HCT116 (cell line): ENCODE results near the gene CEMP1. TPM values are rescaled to one million over a fixed set of nuclear protein-coding genes. Genes with fewer than 3 reads are reported as not detected.

Experiments
- ATAC-seq: fragments of 200-7000 bp; cut with Tn5 transposase; 2 replicates; pipeline ENCODE4 v1.9.1; 2020; ENCODE audit warnings: mild to moderate bottlenecking, moderate library complexity
- BruUV-seq: library from RNA; stranded (reverse); fragments of 400-500 nt; replicated peaks from 2 replicates; lab custom pipeline; 2021; lab: Mats Ljungman, UMichigan
- CTCF ChIA-PET: fragments of 300-600 bp; sonication (Branson Sonifier 250); formaldehyde crosslinking; loops from one replicate; lab custom pipeline; 2021; ENCODE audit warnings: antibody characterized with exemption; lab: Charles Lee
- POLR2A ChIA-PET: fragments of 300-600, 350-600 bp; sonication (Branson Sonifier 250); formaldehyde crosslinking; loops from one replicate; lab custom pipeline; 2021; ENCODE audit warnings: antibody characterized with exemption; lab: Charles Lee
- RAD21 ChIA-PET, 2 experiments: fragments of 300-600 bp; sonication (Branson Sonifier 250); formaldehyde crosslinking; loops; one replicate each; lab custom pipeline; 2023; ENCODE audit warnings: low total read pairs in 2 of 2; ENCODE audit not compliant: uncharacterized antibody in 2 of 2, unreplicated experiment in 2 of 2, low non-redundant PET in 1 of 2; lab: Charles Lee
- DNase-seq: peaks from one replicate; pipeline ENCODE4 v3.0.0-alpha.2; 2010; ENCODE audit warnings: low read depth, low spot score
- H2AFZ ChIP-seq: fragments of 200-600 bp; shearing (Covaris generic), sonication (generic); 2 replicates; pipeline ENCODE4 v1.6.1; 2017; ENCODE audit warnings: low read depth, mixed run types, mixed read lengths, antibody characterized with exemption, low read length; ENCODE audit not compliant: poor library complexity, severe bottlenecking
- H3K27ac ChIP-seq: 2 replicates; pipeline ENCODE4 v1.5.1; 2012; ENCODE audit warnings: low read depth, low read length
- H3K27me3 ChIP-seq: fragments of 200-600 bp; sonication (generic); 2 replicates; pipeline ENCODE4 v1.6.1; 2016; ENCODE audit warnings: mixed run types, low read length, mixed read lengths; ENCODE audit not compliant: insufficient read depth
- H3K36me3 ChIP-seq, 2 experiments: fragments of 200-500 bp in 1 of 2; fragments of 200-600 bp in 1 of 2; sonication (Bioruptor generic) in 1 of 2; sonication (generic) in 1 of 2; 2 replicates each; pipeline versions ENCODE4 v1.5.1 to v1.6.1; 2014 to 2016; ENCODE audit warnings: low read length in 2 of 2, inconsistent platforms in 1 of 2, mixed read lengths in 1 of 2, mixed run types in 1 of 2; ENCODE audit not compliant: insufficient read depth in 2 of 2, control insufficient read depth in 1 of 2
- H3K4me1 ChIP-seq, 2 experiments: fragments of 200-600 bp in 1 of 2; sonication (generic) in 1 of 2; 2 replicates each; pipeline versions ENCODE4 v1.5.1 to v1.6.1; 2012 to 2017; ENCODE audit warnings: low read length in 2 of 2, inconsistent platforms in 1 of 2, mild to moderate bottlenecking in 1 of 2, mixed read lengths in 1 of 2, mixed run types in 1 of 2, moderate library complexity in 1 of 2; ENCODE audit not compliant: insufficient read depth in 2 of 2, control insufficient read depth in 1 of 2
- H3K4me2 ChIP-seq: fragments of 200-600 bp; sonication (generic); 2 replicates; pipeline ENCODE4 v1.6.1; 2017; ENCODE audit warnings: mixed run types, low read length, mixed read lengths
- H3K4me3 ChIP-seq, 2 experiments: fragments of 200-600 bp in 1 of 2; sonication (generic) in 1 of 2; replicated peaks in 1 of 2; 2 replicates each; pipeline ENCODE4 v1.5.1; 2011 to 2016; ENCODE audit warnings: low read length in 2 of 2, control low read depth in 1 of 2, low read depth in 1 of 2, mild to moderate bottlenecking in 1 of 2, mixed read lengths in 1 of 2, mixed run types in 1 of 2
- H3K79me2 ChIP-seq: fragments of 200-600 bp; sonication (generic); 2 replicates; pipeline ENCODE4 v1.6.1; 2017; ENCODE audit warnings: mild to moderate bottlenecking, mixed run types, low read length, moderate library complexity, mixed read lengths; ENCODE audit not compliant: insufficient read depth
- H3K9ac ChIP-seq: fragments of 200-600 bp; sonication (generic); 2 replicates; pipeline ENCODE4 v1.6.1; 2016; ENCODE audit warnings: low read length, mixed read lengths
- H3K9me2 ChIP-seq: fragments of 200-600 bp; sonication (generic), shearing (Covaris generic); 2 replicates; pipeline ENCODE4 v1.6.1; 2017; ENCODE audit warnings: mixed run types, mild to moderate bottlenecking, moderate library complexity; ENCODE audit not compliant: insufficient read depth
- H3K9me3 ChIP-seq, 2 experiments: fragments of 200-500 bp in 1 of 2; fragments of 200-600 bp in 1 of 2; sonication (Bioruptor generic) in 1 of 2; sonication (generic) in 1 of 2; 2 replicates each; pipeline ENCODE4 v1.6.1; 2014 to 2017; ENCODE audit warnings: low read length in 2 of 2, mixed read lengths in 2 of 2, inconsistent platforms in 1 of 2, low read depth in 1 of 2, mild to moderate bottlenecking in 1 of 2, mixed run types in 1 of 2, moderate library complexity in 1 of 2; ENCODE audit not compliant: control insufficient read depth in 1 of 2, insufficient read depth in 1 of 2
- H4K20me1 ChIP-seq: fragments of 200-600 bp; sonication (generic), shearing (Covaris generic); 2 replicates; pipeline ENCODE4 v1.6.1; 2017; ENCODE audit warnings: mixed run types, mild to moderate bottlenecking, moderate library complexity; ENCODE audit not compliant: insufficient read depth
- ATF3 ChIP-seq: IDR thresholded peaks from 2 replicates; pipeline ENCODE4 v1.6.1; 2012
- CBX3 ChIP-seq: IDR thresholded peaks from 2 replicates; pipeline ENCODE4 v1.6.1; 2012; ENCODE audit warnings: low read depth
- ELF1 ChIP-seq: IDR thresholded peaks from 2 replicates; pipeline ENCODE4 v1.6.1; 2012; ENCODE audit warnings: low read depth, borderline replicate concordance
- EZH2 ChIP-seq: fragments of 200-600 bp; sonication (generic); IDR thresholded peaks from 2 replicates; pipeline ENCODE4 v1.6.1; 2017; ENCODE audit warnings: antibody characterized with exemption, mixed run types
- EZH2phosphoT487 ChIP-seq: fragments of 200-600 bp; IDR thresholded peaks from 2 replicates; pipeline ENCODE4 v1.6.1; 2018; ENCODE audit warnings: antibody characterized with exemption, borderline replicate concordance
- FOSL1 ChIP-seq: IDR thresholded peaks from 2 replicates; pipeline ENCODE4 v1.6.1; 2012; ENCODE audit warnings: low read depth
- JUND ChIP-seq: IDR thresholded peaks from 2 replicates; pipeline ENCODE4 v1.6.1; 2012
- MAX ChIP-seq: IDR thresholded peaks from 2 replicates; pipeline ENCODE4 v1.6.1; 2012
- POLR2AphosphoS5 ChIP-seq: IDR thresholded peaks from 2 replicates; pipeline ENCODE4 v1.6.1; 2011; ENCODE audit warnings: mild to moderate bottlenecking, low read depth, low read length, moderate library complexity
- RAD21 ChIP-seq: IDR thresholded peaks from 2 replicates; pipeline ENCODE4 v1.6.1; 2012; ENCODE audit warnings: low read depth, mild to moderate bottlenecking
- SIN3A ChIP-seq: IDR thresholded peaks from 2 replicates; pipeline ENCODE4 v1.6.1; 2012; ENCODE audit warnings: low read depth
- SRF ChIP-seq: IDR thresholded peaks from 2 replicates; pipeline ENCODE4 v1.6.1; 2012; ENCODE audit warnings: low read depth
- TCF7L2 ChIP-seq: IDR thresholded peaks from 2 replicates; pipeline ENCODE4 v1.7.0; 2011; ENCODE audit warnings: borderline replicate concordance, inconsistent platforms; ENCODE audit not compliant: insufficient read depth, insufficient read length; ENCODE audit errors: extremely low read depth
- YY1 ChIP-seq: IDR thresholded peaks from 2 replicates; pipeline ENCODE4 v1.6.1; 2011; ENCODE audit warnings: low read length, low read depth, moderate library complexity, mild to moderate bottlenecking; ENCODE audit not compliant: insufficient replicate concordance; ENCODE audit errors: extremely low read depth
- ZFX ChIP-seq: fragments of 450-650 bp; IDR thresholded peaks from 2 replicates; pipeline ENCODE4 v1.6.1; 2017
- ZNF274 ChIP-seq: fragments of 200-500 bp; sonication (Bioruptor generic); IDR thresholded peaks from 2 replicates; pipeline ENCODE4 v1.6.1; 2014; ENCODE audit warnings: mild to moderate bottlenecking, low read depth, low read length, inconsistent platforms
- intact Hi-C: fragments of 100-400 bp; cut with micrococcal nuclease; formaldehyde crosslinking; loops from 2 replicates; pipeline ENCODE4 v1.10.0; 2022
- total RNA-seq: library from RNA; stranded (reverse); gene quantifications from one replicate; pipeline ENCODE4 v1.2.1, GENCODE V29; 2021; ENCODE audit not compliant: unreplicated experiment

CEMP1 gene
- total RNA-seq, 1 experiment from 2014 or later, result 0.32 TPM

GRCh38 chr16:2517954-2518605, 13.1 kb downstream of the CEMP1 start:
- no TSS peak for BruUV-seq
- Histone ChIP-seq H3K9me2 (no peaks in the 10 kb centered on the region), H4K20me1 (peaks cover 5% of the 10 kb centered on the region; the same call in 1 of the 2 replicates), H3K79me2 (peaks cover 80% of the 10 kb centered on the region), H3K9ac (no peak overlapping the region), H3K4me3 (no peak overlapping the region), H3K36me3 (peaks cover 1% of the 10 kb centered on the region in 2 experiments; a peak in 1 of 4 replicates), H3K27ac (peak overlapping the region; percentile 32; the same call in 1 of the 2 replicates), H3K4me1 (peaks cover 22 to 53% of the 10 kb centered on the region in 2 experiments), H3K4me2 (no peak overlapping the region), H3K27me3 (no peaks in the 10 kb centered on the region), H3K9me3 (no peaks in the 10 kb centered on the region), H2AFZ (no peak overlapping the region)
- no peak for TF ChIP-seq SIN3A
- no peak for TF ChIP-seq YY1
- TF ChIP-seq FOSL1, result no peak
- no peak for TF ChIP-seq MAX
- no peak for TF ChIP-seq TCF7L2
- TF ChIP-seq SRF, result no peak
- TF ChIP-seq RAD21, result no peak
- no peak for TF ChIP-seq EZH2phosphoT487
- TF ChIP-seq CBX3, result no peak
- TF ChIP-seq JUND, result no peak
- no peak for TF ChIP-seq EZH2
- TF ChIP-seq ATF3, result no peak
- TF ChIP-seq ELF1, result no peak
- TF ChIP-seq ZNF274, result no peak
- TF ChIP-seq POLR2AphosphoS5, result no peak
- no peak for TF ChIP-seq ZFX
- intact Hi-C loops, result no loop called here
- no peak for ATAC-seq
- ChIA-PET CTCF (interaction anchor here (1.2 kb wide), 1 partner anchor 323 kb away, joined by 3 read pairs; no protein-coding TSS in a partner anchor), RAD21 (no interaction called here), POLR2A (interaction anchor here (0.9 kb wide), 1 partner anchor 19 kb away, joined by 4 read pairs; the partner anchor contains the start of gene PDPK1)
- no peak for DNase-seq
